SU-DHL-6 (cell line): ENCODE measurements around the gene WDR87.

Experiments
- H2AFZ ChIP-seq: fragments of 200-600 bp; sonication (generic); 2 replicates; pipeline ENCODE4 v1.6.1; 2014; ENCODE audit warnings: low read depth, mild to moderate bottlenecking, moderate library complexity, mixed read lengths, antibody characterized with exemption, low read length; ENCODE audit not compliant: severe bottlenecking
- H3F3A ChIP-seq: fragments of 200-600 bp; shearing (Covaris generic); 2 replicates; pipeline ENCODE4 v1.6.0; 2016; ENCODE audit warnings: antibody characterized with exemption, mild to moderate bottlenecking; ENCODE audit not compliant: insufficient read depth
- H3K27ac ChIP-seq: fragments of 200-600 bp; sonication (generic); 2 replicates; pipeline ENCODE4 v1.5.1; 2016; ENCODE audit warnings: low read depth, mild to moderate bottlenecking, low read length, moderate library complexity, mixed read lengths
- H3K27me3 ChIP-seq: fragments of 200-600 bp; sonication (generic), shearing (Covaris generic); 2 replicates; pipeline ENCODE4 v1.6.0; 2014; ENCODE audit warnings: mild to moderate bottlenecking, low read length
- H3K36me3 ChIP-seq: fragments of 200-600 bp; sonication (generic); 2 replicates; pipeline ENCODE4 v1.6.1; 2014; ENCODE audit warnings: mild to moderate bottlenecking, low read length, mixed read lengths
- H3K4me2 ChIP-seq: fragments of 300-600, 200-600 bp; shearing (Covaris generic), sonication (generic); 2 replicates; pipeline ENCODE4 v1.6.0; 2014; ENCODE audit warnings: low read length, low read depth, mild to moderate bottlenecking; ENCODE audit not compliant: poor library complexity, severe bottlenecking
- H3K4me3 ChIP-seq: fragments of 200-600 bp; sonication (generic); 2 replicates; pipeline ENCODE4 v1.5.1; 2014; ENCODE audit warnings: antibody characterized with exemption, low read length, mild to moderate bottlenecking, mixed read lengths; ENCODE audit not compliant: insufficient read depth, poor library complexity, severe bottlenecking
- H3K79me2 ChIP-seq: fragments of 200-600 bp; sonication (generic); 2 replicates; pipeline ENCODE4 v1.6.1; 2014; ENCODE audit warnings: mild to moderate bottlenecking, low read length, moderate library complexity; ENCODE audit not compliant: insufficient read depth
- H3K9ac ChIP-seq: fragments of 200-600 bp; sonication (generic); 2 replicates; pipeline ENCODE4 v1.7.0; 2014; ENCODE audit warnings: mild to moderate bottlenecking, low read length
- H3K9me2 ChIP-seq: fragments of 200-600 bp; sonication (generic); replicated peaks from 2 replicates; pipeline ENCODE4 v1.6.1; 2014; ENCODE audit warnings: low read length; ENCODE audit not compliant: insufficient read depth
- H3K9me3 ChIP-seq: fragments of 200-600 bp; sonication (generic); 2 replicates; pipeline ENCODE4 v1.6.1; 2014; ENCODE audit warnings: low read length, mixed read lengths; ENCODE audit not compliant: insufficient read depth
- H4K20me1 ChIP-seq: fragments of 200-600 bp; sonication (generic); 2 replicates; pipeline ENCODE4 v1.6.1; 2014; ENCODE audit warnings: low read depth, mild to moderate bottlenecking, antibody characterized with exemption, low read length, moderate library complexity, mixed read lengths
- EZH2phosphoT487 ChIP-seq: fragments of 200-600 bp; sonication (generic), shearing (Covaris generic); conservative IDR thresholded peaks from 2 replicates; pipeline ENCODE4 v1.6.1; 2018; ENCODE audit warnings: mild to moderate bottlenecking, antibody characterized with exemption, low read length, moderate library complexity, mixed read lengths
- TF ChIP-seq, protein P1 (sequence below): fragments of 200-600 bp; sonication (generic); IDR thresholded peaks from one replicate; pipeline ENCODE4 v1.5.1; 2017; ENCODE audit warnings: antibody characterized with exemption, mild to moderate bottlenecking, low read length, moderate library complexity; ENCODE audit not compliant: insufficient read depth, poor library complexity, severe bottlenecking

WDR87 gene

GRCh38 chr19:37953918-37954303, 47.5 kb upstream of the WDR87 start:
- Histone ChIP-seq H3K9ac (peak overlapping the region; percentile 34), H3K4me2 (peak overlapping the region; percentile 43), H4K20me1 (no peaks in the 10 kb centered on the region), H3K27ac (peak overlapping the region; percentile 86), H3K79me2 (peaks cover 99% of the 10 kb centered on the region), H2AFZ (no peak overlapping the region), H3K4me3 (no peak overlapping the region), H3K36me3 (peaks cover 14% of the 10 kb centered on the region), H3K9me3 (0 out of 2 replicates have a peak, but pooled peaks cover 4% of the 10 kb centered on the region), H3F3A (peaks cover 54% of the 10 kb centered on the region), H3K27me3 (no peaks in the 10 kb centered on the region), H3K9me2 (no peaks in the 10 kb centered on the region)
- TF ChIP-seq EZH2phosphoT487: no peak
- TF ChIP-seq, protein P1, sequence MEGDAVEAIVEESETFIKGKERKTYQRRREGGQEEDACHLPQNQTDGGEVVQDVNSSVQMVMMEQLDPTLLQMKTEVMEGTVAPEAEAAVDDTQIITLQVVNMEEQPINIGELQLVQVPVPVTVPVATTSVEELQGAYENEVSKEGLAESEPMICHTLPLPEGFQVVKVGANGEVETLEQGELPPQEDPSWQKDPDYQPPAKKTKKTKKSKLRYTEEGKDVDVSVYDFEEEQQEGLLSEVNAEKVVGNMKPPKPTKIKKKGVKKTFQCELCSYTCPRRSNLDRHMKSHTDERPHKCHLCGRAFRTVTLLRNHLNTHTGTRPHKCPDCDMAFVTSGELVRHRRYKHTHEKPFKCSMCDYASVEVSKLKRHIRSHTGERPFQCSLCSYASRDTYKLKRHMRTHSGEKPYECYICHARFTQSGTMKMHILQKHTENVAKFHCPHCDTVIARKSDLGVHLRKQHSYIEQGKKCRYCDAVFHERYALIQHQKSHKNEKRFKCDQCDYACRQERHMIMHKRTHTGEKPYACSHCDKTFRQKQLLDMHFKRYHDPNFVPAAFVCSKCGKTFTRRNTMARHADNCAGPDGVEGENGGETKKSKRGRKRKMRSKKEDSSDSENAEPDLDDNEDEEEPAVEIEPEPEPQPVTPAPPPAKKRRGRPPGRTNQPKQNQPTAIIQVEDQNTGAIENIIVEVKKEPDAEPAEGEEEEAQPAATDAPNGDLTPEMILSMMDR: no peak

GRCh38 chr19:37953171-37953917, 47.0 kb upstream of the WDR87 start:
- Histone ChIP-seq H3K27ac (peak overlapping the region; percentile 86), H2AFZ (no peak overlapping the region), H3K9me2 (no peaks in the 10 kb centered on the region), H3K36me3 (peaks cover 8% of the 10 kb centered on the region), H4K20me1 (no peaks in the 10 kb centered on the region), H3K4me2 (peak overlapping the region; percentile 43), H3K79me2 (peaks cover 99% of the 10 kb centered on the region), H3K27me3 (no peaks in the 10 kb centered on the region), H3K4me3 (no peak overlapping the region), H3K9me3 (0 out of 2 replicates have a peak, but pooled peaks cover 4% of the 10 kb centered on the region), H3K9ac (peak overlapping the region; percentile 34), H3F3A (peaks cover 49% of the 10 kb centered on the region)
- no peak for TF ChIP-seq EZH2phosphoT487
- TF ChIP-seq, protein P1: no peak

DNA sequence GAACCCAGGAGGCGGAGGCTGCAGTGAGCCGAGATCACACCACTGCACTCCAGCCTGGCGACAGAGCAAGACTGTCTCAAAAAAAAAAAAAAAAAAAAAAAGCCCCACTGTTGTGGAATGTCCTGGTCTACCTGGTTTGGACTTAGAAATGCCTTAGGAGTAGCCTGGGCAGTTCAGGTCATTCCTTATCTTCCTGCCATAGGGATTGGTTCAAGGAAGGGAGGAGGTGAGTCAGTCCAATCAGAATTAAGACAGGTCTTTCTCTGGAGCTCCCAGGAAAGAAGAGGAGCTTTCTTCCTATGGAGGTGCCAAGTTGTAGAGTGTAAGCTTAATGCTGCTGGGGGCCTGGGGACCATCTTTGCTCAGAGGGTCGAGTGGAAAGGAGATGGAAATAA, 45.4 kb upstream of the WDR87 start:
- H3K4me2 ChIP-seq: peak overlapping the region; percentile 69
- H3K79me2 ChIP-seq: peaks cover 97% of the 10 kb centered on the region
- H3F3A ChIP-seq: peaks cover 39% of the 10 kb centered on the region
- H3K27me3 ChIP-seq: no peaks in the 10 kb centered on the region
- TF ChIP-seq, protein P1: no peak
- TF ChIP-seq EZH2phosphoT487: no peak
- no peaks in the 10 kb centered on the region for H3K9me2 ChIP-seq
- H2AFZ ChIP-seq: no peak overlapping the region
- peak overlapping the region; percentile 36 for H3K9ac ChIP-seq
- H3K36me3 ChIP-seq: 0 out of 2 replicates have a peak, but pooled peaks cover 2% of the 10 kb centered on the region
- H3K9me3 ChIP-seq: no peaks in the 10 kb centered on the region
- H3K27ac ChIP-seq: peak overlapping the region; percentile 86
- H3K4me3 ChIP-seq: no peak overlapping the region
- H4K20me1 ChIP-seq: no peaks in the 10 kb centered on the region
